ENCODE data around the gene SNCG. TPM values are rescaled to one million over a fixed set of nuclear protein-coding genes. Genes with fewer than 3 reads are reported as not detected.
"Not testable (repeated sequence)": the region's sequence is repeated elsewhere in the genome, so short reads cannot be mapped to it uniquely, and the experiment has no call there.

Gene SNCG
- total and polyA plus RNA-seq, 8 donors: 3.8 to 59.6 (median 7.6) TPM; not detected in 1

- no peak overlapping the region for H3K27ac ChIP-seq
- no peaks in the 10 kb centered on the region for H3K27me3 ChIP-seq
- no peaks in the 10 kb centered on the region for H3K9me3 ChIP-seq
- no peak for DNase-seq
- no peak overlapping the region for H3K4me3 ChIP-seq
- no peaks in the 10 kb centered on the region for H3K4me1 ChIP-seq
- TF ChIP-seq POLR2AphosphoS5 (IDR thresholded peaks at IDR 0.05) (no peak), CTCF (IDR thresholded peaks at IDR 0.05) (no peak), POLR2A (IDR thresholded peaks at IDR 0.05) (no peak), EP300 (IDR thresholded peaks at IDR 0.05) (no peak)
- intact Hi-C loops (cut with DNase I; ENCODE audit: low total_unique reads): no loop called here
- peaks cover 0 to 20% (median 11%) of the 10 kb centered on the region in 4 donors for H3K36me3 ChIP-seq
Measured at GRCh38 chr10:86992456-86992855, 34.1 kb downstream of the SNCG start.

DNA sequence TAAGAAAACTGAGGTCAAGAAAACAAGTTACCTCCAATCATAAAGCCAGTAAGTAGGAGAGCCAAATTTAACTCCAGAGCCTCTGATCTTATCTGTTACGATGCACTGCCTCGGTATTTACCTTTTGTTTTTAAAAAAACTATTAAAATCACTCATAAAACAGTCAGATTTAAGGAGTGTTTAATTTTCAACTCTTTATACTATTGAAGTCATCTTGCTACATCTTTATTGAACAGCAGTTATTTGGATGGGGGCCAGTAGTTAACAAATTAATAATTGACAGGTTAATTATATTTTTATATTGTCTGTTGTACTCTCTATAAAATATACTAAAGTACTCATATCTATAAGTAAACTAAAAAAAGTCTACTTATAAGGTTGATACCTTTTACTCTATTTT is 34.5 kb downstream of the SNCG start:
- WGBS, 5 donors: 71 to 81% (median 78%) methylated on average over 2 of the region's 2 CpGs
- Histone ChIP-seq H3K27ac (no peak overlapping the region), H3K4me1 (no peaks in the 10 kb centered on the region), H3K4me3 (no peak overlapping the region), H3K27me3 (no peaks in the 10 kb centered on the region), H3K36me3 (peaks cover 0 to 20% (median 11%) of the 10 kb centered on the region in 4 donors), H3K9me3 (no peaks in the 10 kb centered on the region)
- TF ChIP-seq CTCF (IDR thresholded peaks at IDR 0.05) (no peak), POLR2A (IDR thresholded peaks at IDR 0.05) (no peak), POLR2AphosphoS5 (IDR thresholded peaks at IDR 0.05) (no peak), EP300 (IDR thresholded peaks at IDR 0.05) (no peak)
- intact Hi-C loops (cut with DNase I; ENCODE audit: low total_unique reads): no loop called here
- no peak for DNase-seq

DNA sequence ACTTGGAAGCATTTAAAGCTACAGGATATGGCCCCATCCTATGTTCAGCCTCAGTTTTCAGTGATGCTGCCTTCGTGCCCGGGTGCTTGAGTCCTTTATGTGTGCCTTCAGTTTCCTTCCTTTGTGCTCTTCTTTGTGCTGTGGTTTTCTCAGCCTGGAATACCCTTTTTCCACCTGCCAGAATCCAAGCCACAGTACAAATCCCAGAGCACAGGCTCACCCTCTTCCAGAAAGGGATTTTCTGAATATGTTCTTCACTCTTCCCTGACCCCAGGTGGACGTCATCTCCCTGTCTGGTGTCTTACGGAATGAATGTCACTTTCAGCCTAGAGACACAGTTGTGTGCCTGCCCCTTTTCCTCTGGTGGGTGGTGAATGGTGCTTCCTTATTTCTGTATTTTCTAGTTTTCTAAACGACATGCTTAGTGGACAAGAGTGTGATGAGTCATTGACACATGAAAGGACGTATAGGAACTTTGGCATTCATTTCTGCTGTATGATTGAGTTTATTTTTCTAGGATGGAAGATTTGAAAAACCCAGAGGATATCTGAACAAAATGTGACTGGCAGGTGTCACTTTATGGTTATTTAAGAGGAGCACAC is 41.5 kb downstream of the SNCG start:
- H3K4me3 ChIP-seq; DNase-seq; intact Hi-C loops (cut with DNase I; ENCODE audit: low total_unique reads); H3K27me3 ChIP-seq; H3K4me1 ChIP-seq; H3K9me3 ChIP-seq; H3K27ac ChIP-seq: not testable (repeated sequence)
- 73 to 81% (median 76%) methylated on average over 6 of the region's 6 CpGs for WGBS, 5 donors
- H3K36me3 ChIP-seq: peaks cover 0 to 12% (median 0%) of the 10 kb centered on the region in 4 donors

GRCh38 chr10:87000491-87000890 is 42.1 kb downstream of the SNCG start:
- H3K36me3 ChIP-seq: peaks cover 0 to 12% (median 0%) of the 10 kb centered on the region in 4 donors
- intact Hi-C loops (cut with DNase I; ENCODE audit: low total_unique reads): no loop called here
- DNase-seq: no peak
- 72 to 81% (median 76%) methylated on average over 3 of the region's 3 CpGs for WGBS, 5 donors
- H3K27me3 ChIP-seq: no peaks in the 10 kb centered on the region
- H3K4me1 ChIP-seq: no peaks in the 10 kb centered on the region
- no peak overlapping the region for H3K4me3 ChIP-seq
- H3K27ac ChIP-seq: no peak overlapping the region
- TF ChIP-seq CTCF (IDR thresholded peaks at IDR 0.05): no peak
- no peak for TF ChIP-seq POLR2AphosphoS5 (IDR thresholded peaks at IDR 0.05)
- no peak for TF ChIP-seq EP300 (IDR thresholded peaks at IDR 0.05)
- TF ChIP-seq POLR2A (IDR thresholded peaks at IDR 0.05): no peak
- H3K9me3 ChIP-seq: no peaks in the 10 kb centered on the region

GRCh38 chr10:87007124-87007523 is 48.7 kb downstream of the SNCG start:
- H3K4me1 ChIP-seq; H3K9me3 ChIP-seq; H3K4me3 ChIP-seq; H3K36me3 ChIP-seq; H3K27me3 ChIP-seq; DNase-seq; intact Hi-C loops (cut with DNase I; ENCODE audit: low total_unique reads); H3K27ac ChIP-seq: not testable (repeated sequence)
- WGBS, 5 donors: 6 to 75% (median 33%) methylated on average over 1 of the region's 1 CpG

GRCh38 chr10:87007674-87008073 is 49.3 kb downstream of the SNCG start:
- H3K27ac ChIP-seq; H3K27me3 ChIP-seq; H3K9me3 ChIP-seq; H3K4me1 ChIP-seq; H3K36me3 ChIP-seq; intact Hi-C loops (cut with DNase I; ENCODE audit: low total_unique reads); H3K4me3 ChIP-seq; DNase-seq: not testable (repeated sequence)
- 38 to 52% (median 45%) methylated on average over 5 to 6 of the region's 6 CpGs for WGBS, 5 donors

DNA sequence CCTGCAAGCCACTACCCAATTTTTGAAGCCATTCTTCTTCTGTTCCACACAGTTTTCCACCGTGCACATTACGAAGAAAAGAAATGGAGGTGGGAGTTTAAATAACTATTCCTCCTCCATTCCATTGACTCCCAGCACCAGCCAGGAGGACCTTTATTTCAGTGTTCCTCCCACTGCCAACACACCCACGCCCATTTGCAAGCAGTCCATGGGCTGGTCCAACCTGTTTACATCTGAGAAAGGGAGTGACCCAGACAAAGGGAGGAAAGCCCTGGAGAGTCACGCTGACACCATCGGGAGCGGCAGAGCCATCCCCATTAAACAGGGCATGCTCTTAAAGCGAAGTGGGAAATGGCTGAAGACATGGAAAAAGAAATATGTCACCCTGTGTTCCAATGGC is 49.9 kb downstream of the SNCG start:
- intact Hi-C loops (cut with DNase I; ENCODE audit: low total_unique reads); H3K27me3 ChIP-seq; H3K4me1 ChIP-seq; H3K27ac ChIP-seq; H3K36me3 ChIP-seq; H3K4me3 ChIP-seq; H3K9me3 ChIP-seq: not testable (repeated sequence)
- WGBS, 5 donors: 64 to 84% (median 68%) methylated on average over 7 of the region's 7 CpGs
- peak; percentile 42 to 50 for DNase-seq

- H3K4me1 ChIP-seq; DNase-seq; H3K9me3 ChIP-seq; H3K27me3 ChIP-seq; H3K4me3 ChIP-seq; intact Hi-C loops (cut with DNase I; ENCODE audit: low total_unique reads); H3K36me3 ChIP-seq; H3K27ac ChIP-seq: not testable (repeated sequence)
- WGBS, 5 donors: 93 to 97% (median 94%) methylated on average over 11 to 17 of the region's 18 CpGs
Measured at GRCh38 chr10:87009134-87009696, 50.8 kb downstream of the SNCG start.
